DND-41 (cell line): ENCODE measurements around the gene PLD2.

Experiments
- ATAC-seq: fragments of 200-7000 bp; cut with Tn5 transposase; 3 replicates; pipeline ENCODE4 v1.9.1; 2021; ENCODE audit warnings: low read depth; ENCODE audit not compliant: insufficient read depth
- DNase-seq: peaks from one replicate; pipeline ENCODE4 v3.0.0-alpha.2; 2020
- H2AFZ ChIP-seq: 2 replicates; pipeline ENCODE4 v1.6.0; 2012; ENCODE audit warnings: low read depth, low read length
- H3K27ac ChIP-seq: 2 replicates; pipeline ENCODE4 v1.5.1; 2012; ENCODE audit warnings: low read length, inconsistent platforms
- H3K27me3 ChIP-seq: fragments of 200-600 bp; sonication (generic); 2 replicates; pipeline ENCODE4 v1.6.0; 2012; ENCODE audit warnings: low read length, mild to moderate bottlenecking, inconsistent platforms; ENCODE audit not compliant: insufficient read depth, poor library complexity
- H3K36me3 ChIP-seq: 2 replicates; pipeline ENCODE4 v1.5.1; 2012; ENCODE audit warnings: low read length, inconsistent platforms; ENCODE audit not compliant: insufficient read depth
- H3K4me1 ChIP-seq: 2 replicates; pipeline ENCODE4 v1.5.1; 2012; ENCODE audit warnings: mild to moderate bottlenecking, low read length; ENCODE audit not compliant: insufficient read depth
- H3K4me2 ChIP-seq: 2 replicates; pipeline ENCODE4 v1.6.0; 2012; ENCODE audit warnings: mild to moderate bottlenecking, moderate library complexity, low read length, inconsistent platforms; ENCODE audit not compliant: insufficient read depth
- H3K4me3 ChIP-seq, 2 experiments: fragments of 200-600 bp in 1 of 2; shearing (Covaris generic) in 1 of 2; 2 replicates each; pipeline ENCODE4 v1.5.1; 2012 to 2016; ENCODE audit warnings: inconsistent platforms in 2 of 2, low read length in 2 of 2, mild to moderate bottlenecking in 2 of 2, low read depth in 1 of 2, moderate library complexity in 1 of 2
- H3K79me2 ChIP-seq: 2 replicates; pipeline ENCODE4 v1.6.0; 2012; ENCODE audit warnings: low read length, inconsistent platforms; ENCODE audit not compliant: insufficient read depth
- H3K9ac ChIP-seq: 2 replicates; pipeline ENCODE4 v1.6.0; 2012; ENCODE audit warnings: low read depth, mild to moderate bottlenecking, inconsistent platforms, low read length, moderate library complexity
- H3K9me3 ChIP-seq: 2 replicates; pipeline ENCODE4 v1.5.1; 2012; ENCODE audit warnings: low read length, moderate library complexity, mild to moderate bottlenecking, inconsistent platforms; ENCODE audit not compliant: insufficient read depth, severe bottlenecking
- H4K20me1 ChIP-seq: 2 replicates; pipeline ENCODE4 v1.6.0; 2012; ENCODE audit warnings: low read length; ENCODE audit not compliant: insufficient read depth
- EZH2 ChIP-seq: IDR thresholded peaks from 3 replicates; pipeline ENCODE4 v1.6.1; 2012; ENCODE audit warnings: borderline replicate concordance, low read depth, mild to moderate bottlenecking, moderate library complexity, low read length, inconsistent platforms; ENCODE audit not compliant: severe bottlenecking
- TF ChIP-seq, protein P1 (sequence below): IDR thresholded peaks from 2 replicates; pipeline ENCODE4 v1.5.1; 2012; ENCODE audit warnings: borderline replicate concordance, low read length, moderate library complexity, mild to moderate bottlenecking; ENCODE audit not compliant: poor library complexity, severe bottlenecking; ENCODE audit errors: extremely low read depth

Gene PLD2

GRCh38 chr17:4859816-4860625, 53.1 kb downstream of the PLD2 start:
- Histone ChIP-seq H3K27ac (no peak overlapping the region), H3K4me1 (no peaks in the 10 kb centered on the region), H4K20me1 (peaks cover 68% of the 10 kb centered on the region), H3K36me3 (peaks cover 24% of the 10 kb centered on the region), H3K4me2 (no peak overlapping the region), H3K79me2 (peaks cover 25% of the 10 kb centered on the region; the same call in 1 of the 2 replicates), H2AFZ (no peak overlapping the region), H3K27me3 (no peaks in the 10 kb centered on the region), H3K9ac (no peak overlapping the region), H3K9me3 (no peaks in the 10 kb centered on the region), H3K4me3 (no peak overlapping the region)
- ATAC-seq (no peak), DNase-seq (no peak)
- TF ChIP-seq, protein P1, sequence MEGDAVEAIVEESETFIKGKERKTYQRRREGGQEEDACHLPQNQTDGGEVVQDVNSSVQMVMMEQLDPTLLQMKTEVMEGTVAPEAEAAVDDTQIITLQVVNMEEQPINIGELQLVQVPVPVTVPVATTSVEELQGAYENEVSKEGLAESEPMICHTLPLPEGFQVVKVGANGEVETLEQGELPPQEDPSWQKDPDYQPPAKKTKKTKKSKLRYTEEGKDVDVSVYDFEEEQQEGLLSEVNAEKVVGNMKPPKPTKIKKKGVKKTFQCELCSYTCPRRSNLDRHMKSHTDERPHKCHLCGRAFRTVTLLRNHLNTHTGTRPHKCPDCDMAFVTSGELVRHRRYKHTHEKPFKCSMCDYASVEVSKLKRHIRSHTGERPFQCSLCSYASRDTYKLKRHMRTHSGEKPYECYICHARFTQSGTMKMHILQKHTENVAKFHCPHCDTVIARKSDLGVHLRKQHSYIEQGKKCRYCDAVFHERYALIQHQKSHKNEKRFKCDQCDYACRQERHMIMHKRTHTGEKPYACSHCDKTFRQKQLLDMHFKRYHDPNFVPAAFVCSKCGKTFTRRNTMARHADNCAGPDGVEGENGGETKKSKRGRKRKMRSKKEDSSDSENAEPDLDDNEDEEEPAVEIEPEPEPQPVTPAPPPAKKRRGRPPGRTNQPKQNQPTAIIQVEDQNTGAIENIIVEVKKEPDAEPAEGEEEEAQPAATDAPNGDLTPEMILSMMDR: no peak

DNA sequence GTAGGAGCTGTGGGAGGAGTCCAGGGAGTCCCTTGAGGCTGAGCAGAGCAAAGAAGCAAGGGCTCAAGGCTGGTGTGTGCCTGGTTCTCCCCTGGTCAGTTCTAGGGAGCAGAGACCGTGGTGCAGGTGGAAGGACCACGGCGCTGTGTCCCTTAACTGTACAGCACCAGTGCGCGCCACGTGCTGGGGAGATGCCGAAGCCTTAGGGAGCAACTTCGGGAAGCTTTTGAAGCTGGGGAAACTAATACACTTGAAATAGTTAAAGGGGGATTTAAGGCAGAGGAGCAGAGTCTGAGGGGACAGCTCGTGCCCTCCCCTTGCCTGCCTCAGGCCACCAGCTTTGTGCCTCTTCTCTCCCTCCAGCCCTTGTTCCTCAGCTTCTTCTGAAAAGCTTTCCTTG, 53.7 kb downstream of the PLD2 start:
- H2AFZ ChIP-seq: no peak overlapping the region
- peaks cover 24% of the 10 kb centered on the region for H3K36me3 ChIP-seq
- no peaks in the 10 kb centered on the region for H3K9me3 ChIP-seq
- H3K4me2 ChIP-seq: no peak overlapping the region
- no peak for DNase-seq
- peaks cover 70% of the 10 kb centered on the region for H4K20me1 ChIP-seq
- H3K79me2 ChIP-seq: peaks cover 25% of the 10 kb centered on the region; the same call in 1 of the 2 replicates
- H3K27me3 ChIP-seq: no peaks in the 10 kb centered on the region
- no peak overlapping the region for H3K4me3 ChIP-seq
- no peak for ATAC-seq
- H3K27ac ChIP-seq: no peak overlapping the region
- H3K4me1 ChIP-seq: no peaks in the 10 kb centered on the region
- H3K9ac ChIP-seq: no peak overlapping the region
- TF ChIP-seq, protein P1: no peak
- no peak for TF ChIP-seq EZH2

DNA sequence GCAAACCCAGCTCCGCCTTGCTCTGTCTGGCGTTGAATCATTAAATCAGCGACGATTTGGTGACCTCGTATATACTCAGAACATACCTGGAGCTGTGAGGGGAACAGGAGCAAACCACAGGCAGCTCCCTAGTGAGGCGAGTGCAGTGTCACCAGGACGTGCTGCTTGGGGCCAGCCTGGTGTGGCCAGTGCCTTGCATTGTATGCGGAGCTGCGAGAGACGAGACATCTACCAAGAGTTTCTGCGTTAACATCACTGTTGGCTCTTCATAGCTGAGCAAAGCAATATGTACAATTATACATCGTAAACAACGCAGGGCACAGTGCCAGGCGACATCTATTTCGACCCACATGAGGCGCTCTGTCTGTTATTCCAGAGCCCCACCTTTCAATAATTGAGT, 54.1 kb downstream of the PLD2 start:
- H3K79me2 ChIP-seq: peaks cover 24% of the 10 kb centered on the region; the same call in 1 of the 2 replicates
- no peaks in the 10 kb centered on the region for H3K27me3 ChIP-seq

More for the DNA sequence above, 54.1 kb downstream of the PLD2 start:
- peaks cover 70% of the 10 kb centered on the region for H4K20me1 ChIP-seq
- H3K4me1 ChIP-seq: no peaks in the 10 kb centered on the region
- H3K36me3 ChIP-seq: peaks cover 23% of the 10 kb centered on the region
- DNase-seq (no peak), ATAC-seq (no peak)
- H3K9ac ChIP-seq: no peak overlapping the region
- H3K9me3 ChIP-seq: no peaks in the 10 kb centered on the region
- no peak overlapping the region for H2AFZ ChIP-seq
- no peak overlapping the region for H3K4me2 ChIP-seq
- no peak overlapping the region for H3K4me3 ChIP-seq
- H3K27ac ChIP-seq: no peak overlapping the region
- TF ChIP-seq EZH2: no peak
- TF ChIP-seq, protein P1: no peak
